ENCODE data around the gene ISYNA1. TPM values are rescaled to one million over a fixed set of nuclear protein-coding genes. Genes with fewer than 3 reads are reported as not detected.

The ISYNA1 gene
- total and polyA plus RNA-seq, 12 donors = 12.6 to 137 (median 20.5) TPM

- Histone ChIP-seq H3K4me3 (no peak overlapping the region), H3K36me3 (peaks cover 0 to 97% (median 0%) of the 10 kb centered on the region in 9 donors), H3K4me1 (peaks cover 9 to 49% (median 40%) of the 10 kb centered on the region in 9 donors), H3K9me3 (no peaks in the 10 kb centered on the region), H3K27ac (peak overlapping the region in 6 of 10 donors; percentile 25 to 74 (median 47)), H3K27me3 (no peaks in the 10 kb centered on the region)
- DNase-seq (peak in 1 of 2 donors; percentile 68), ATAC-seq (peak in 5 of 8 donors; percentile 14 to 40 (median 32))
- no peak for TF ChIP-seq CTCF (IDR thresholded peaks at IDR 0.05)
- intact Hi-C loops (cut with DNase I) = loop anchor here in 4 of 10 donors (10.0 kb wide), 3 partner anchors 218 to 388 kb away; partner anchors contain the start of gene CRTC1 (in 1 of the 4)
- 40 to 58% methylated on average over 9 of the region's 9 CpGs for WGBS, 2 donors
Observed at GRCh38 chr19:18456974-18457373, 19.0 kb upstream of the ISYNA1 start.

GRCh38 chr19:18456279-18456678 lies 18.3 kb upstream of the ISYNA1 start:
- H3K36me3 ChIP-seq = peaks cover 0 to 98% (median 0%) of the 10 kb centered on the region in 9 donors
- intact Hi-C loops (cut with DNase I) = loop anchor here in 4 of 10 donors (10.0 kb wide), 3 partner anchors 219 to 389 kb away; partner anchors contain the start of gene CRTC1 (in 1 of the 4)
- TF ChIP-seq CTCF (IDR thresholded peaks at IDR 0.05) = no peak
- ATAC-seq (no peak), DNase-seq (no peak)
- no peaks in the 10 kb centered on the region for H3K27me3 ChIP-seq
- H3K9me3 ChIP-seq = no peaks in the 10 kb centered on the region
- peak overlapping the region in 2 of 10 donors; percentile 47 to 74 for H3K27ac ChIP-seq
- WGBS, 2 donors = 91% methylated on average over 4 of the region's 4 CpGs
- H3K4me3 ChIP-seq = no peak overlapping the region
- H3K4me1 ChIP-seq = peaks cover 9 to 46% (median 37%) of the 10 kb centered on the region in 9 donors

- no peaks in the 10 kb centered on the region for H3K27me3 ChIP-seq
- intact Hi-C loops (cut with DNase I) = loop anchor here in 6 of 10 donors (5.0 to 10.0 kb wide), 5 partner anchors 109 to 394 kb away; partner anchors contain the start of gene CRTC1 (in 1 of the 6)
- no peak for TF ChIP-seq CTCF (IDR thresholded peaks at IDR 0.05)
- peaks cover 0 to 98% (median 16%) of the 10 kb centered on the region in 9 donors for H3K36me3 ChIP-seq
- no peak for DNase-seq
- H3K27ac ChIP-seq = no peak overlapping the region
- peaks cover 0 to 34% (median 19%) of the 10 kb centered on the region in 9 donors for H3K4me1 ChIP-seq
- no peak overlapping the region for H3K4me3 ChIP-seq
- no peak for ATAC-seq
- WGBS, 2 donors = 87 to 94% methylated on average over 10 of the region's 10 CpGs
- H3K9me3 ChIP-seq = no peaks in the 10 kb centered on the region
Observed at GRCh38 chr19:18453269-18454024, 15.5 kb upstream of the ISYNA1 start.

- Histone ChIP-seq H3K36me3 (peaks cover 0 to 98% (median 19%) of the 10 kb centered on the region in 9 donors), H3K4me1 (peaks cover 0 to 25% (median 16%) of the 10 kb centered on the region in 9 donors), H3K9me3 (no peaks in the 10 kb centered on the region), H3K27me3 (no peaks in the 10 kb centered on the region), H3K4me3 (no peak overlapping the region), H3K27ac (no peak overlapping the region)
- no peak for TF ChIP-seq CTCF (IDR thresholded peaks at IDR 0.05)
- intact Hi-C loops (cut with DNase I) = loop anchor here in 6 of 10 donors (5.0 to 10.0 kb wide), 5 partner anchors 110 to 395 kb away; partner anchors contain the start of gene CRTC1 (in 1 of the 6)
- 77 to 79% methylated on average over 3 of the region's 3 CpGs for WGBS, 2 donors
- DNase-seq (no peak), ATAC-seq (no peak)
Observed at GRCh38 chr19:18452386-18452785, 14.5 kb upstream of the ISYNA1 start.
